NCI-H1436 (cell line): Measurements from ENCODE around the gene SNTN.
"Not testable (repeated sequence)": the region's sequence is repeated elsewhere in the genome, so short reads cannot be mapped to it uniquely, and the experiment has no call there.

Experiments
- DNase-seq: peaks from one replicate; lab custom pipeline; 2025; lab: John Stamatoyannopoulos, UW

Gene SNTN

GRCh38 chr3:63652066-63652725 is at the start of gene SNTN:
SNTN (plus strand) TSS chr3:63652675; CDS start chr3:63652688, 13 bp downstream.
- DNase-seq: no peak

- DNase-seq: no peak
These were observed 44.8 kb upstream of the SNTN start for GRCh38 chr3:63607716-63608115.

GRCh38 chr3:63609408-63609807 is 43.1 kb upstream of the SNTN start:
- DNase-seq: no peak

- DNase-seq: no peak
These were observed 42.6 kb upstream of the SNTN start for GRCh38 chr3:63609834-63610233.

DNA sequence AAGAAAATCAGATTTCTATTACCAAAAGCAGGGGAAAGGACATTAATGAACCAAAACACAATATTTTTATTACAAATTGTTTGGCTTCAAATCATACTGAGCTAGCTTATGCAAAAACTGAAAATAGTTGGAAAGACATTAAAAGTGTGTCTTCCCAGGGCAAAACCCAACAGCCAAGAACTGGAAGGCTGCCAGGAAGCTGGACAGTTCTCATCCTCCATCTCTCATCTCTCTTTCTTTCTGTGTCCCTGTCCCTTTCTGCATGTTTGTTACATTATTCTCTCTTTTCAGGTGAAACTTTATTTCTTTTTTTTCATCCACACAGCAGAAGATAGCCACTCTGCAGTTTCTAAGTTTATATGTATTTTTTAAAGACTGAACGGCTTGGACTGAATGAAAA is 41.1 kb upstream of the SNTN start:
- no peak for DNase-seq

- DNase-seq: no peak
These were observed 38.9 kb upstream of the SNTN start for GRCh38 chr3:63613561-63613960.

DNA sequence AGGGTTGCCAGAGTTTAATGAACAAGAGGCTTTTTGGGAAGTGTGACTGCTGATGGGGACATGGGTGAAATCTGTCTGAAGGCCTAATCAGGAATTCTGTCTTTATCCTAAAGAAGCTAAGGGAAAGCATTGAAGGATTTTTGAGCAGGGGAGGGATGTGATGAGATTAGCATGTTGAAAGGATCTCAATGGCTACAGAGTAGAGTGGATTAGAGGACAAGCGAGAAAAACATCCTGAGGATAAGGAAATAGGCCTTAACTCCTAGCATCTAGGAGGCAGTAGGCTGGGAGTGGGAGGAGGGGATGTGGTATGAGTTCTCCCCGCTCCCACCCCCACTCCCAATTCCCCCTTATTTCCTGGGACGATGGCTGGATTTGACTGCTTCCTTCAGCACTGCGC is 35.1 kb upstream of the SNTN start:
- DNase-seq: no peak

DNA sequence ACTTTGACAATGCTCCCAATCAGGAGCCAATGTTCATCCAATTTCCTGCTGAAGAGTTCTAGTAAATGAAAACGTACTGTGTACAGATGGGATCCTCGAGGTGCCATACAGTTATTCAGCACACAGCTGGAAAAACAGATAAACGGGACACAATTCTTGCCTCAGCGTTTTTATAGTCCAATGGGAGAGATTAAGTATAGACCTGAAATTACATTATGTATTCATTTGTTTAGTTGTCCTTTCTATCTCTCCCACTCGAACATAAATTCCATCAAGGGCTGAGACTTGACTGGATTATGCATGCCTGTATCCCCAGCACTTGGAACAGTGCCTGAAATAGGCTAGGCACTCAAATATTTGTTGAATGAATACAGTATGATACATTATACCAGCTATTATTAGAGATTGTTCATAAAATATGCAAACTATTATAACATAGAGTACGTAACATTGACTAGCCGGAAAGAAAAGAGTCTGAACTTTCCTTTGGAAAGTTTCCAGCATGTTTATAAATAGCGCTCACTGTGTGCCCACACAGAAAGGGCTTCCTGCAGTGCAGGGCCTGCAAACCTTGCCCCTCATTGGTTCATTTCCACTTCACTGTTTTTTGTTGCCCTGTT is 27.4 kb upstream of the SNTN start:
- DNase-seq: no peak

GRCh38 chr3:63631670-63632069 is 20.8 kb upstream of the SNTN start:
- DNase-seq: no peak

- DNase-seq: no peak
These were observed 17.3 kb upstream of the SNTN start for GRCh38 chr3:63635186-63635585.

DNA sequence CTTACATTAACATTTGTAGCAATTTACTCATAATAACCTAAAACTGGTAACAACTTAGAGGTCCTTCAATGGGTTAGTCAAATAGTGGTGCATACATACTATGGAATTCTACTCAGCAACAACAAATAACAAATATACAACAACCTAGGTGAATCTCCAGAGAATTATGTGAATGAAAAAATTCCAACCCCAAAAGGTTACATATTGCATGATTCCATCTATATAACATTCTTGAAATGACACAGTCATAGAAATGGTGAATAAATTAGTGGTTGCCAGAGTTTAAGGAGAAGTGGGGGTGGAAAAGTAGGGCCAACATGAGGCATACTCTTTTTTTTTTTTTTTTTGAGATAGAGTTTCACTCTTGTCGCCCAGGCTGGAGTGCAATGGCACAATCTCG is 12.7 kb upstream of the SNTN start:
- no peak for DNase-seq

DNA sequence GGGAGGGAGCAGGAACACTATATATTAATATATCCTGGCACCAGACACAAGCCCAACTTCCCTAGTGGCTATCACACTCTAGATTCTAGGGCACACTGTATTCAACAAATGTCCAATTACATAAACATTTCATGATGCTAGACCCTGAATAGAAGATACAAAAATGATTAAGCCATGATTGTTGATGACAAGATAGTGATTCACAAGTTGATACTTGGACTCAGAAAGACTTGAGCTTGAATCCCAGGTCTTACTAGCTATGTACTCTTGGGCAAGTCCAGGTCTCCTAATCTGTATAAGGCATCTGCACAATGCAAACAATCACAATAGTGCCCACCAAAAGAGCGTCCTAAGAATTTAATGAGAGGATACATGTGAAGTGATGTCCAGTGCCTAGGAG is 10.0 kb upstream of the SNTN start:
- DNase-seq: no peak

DNA sequence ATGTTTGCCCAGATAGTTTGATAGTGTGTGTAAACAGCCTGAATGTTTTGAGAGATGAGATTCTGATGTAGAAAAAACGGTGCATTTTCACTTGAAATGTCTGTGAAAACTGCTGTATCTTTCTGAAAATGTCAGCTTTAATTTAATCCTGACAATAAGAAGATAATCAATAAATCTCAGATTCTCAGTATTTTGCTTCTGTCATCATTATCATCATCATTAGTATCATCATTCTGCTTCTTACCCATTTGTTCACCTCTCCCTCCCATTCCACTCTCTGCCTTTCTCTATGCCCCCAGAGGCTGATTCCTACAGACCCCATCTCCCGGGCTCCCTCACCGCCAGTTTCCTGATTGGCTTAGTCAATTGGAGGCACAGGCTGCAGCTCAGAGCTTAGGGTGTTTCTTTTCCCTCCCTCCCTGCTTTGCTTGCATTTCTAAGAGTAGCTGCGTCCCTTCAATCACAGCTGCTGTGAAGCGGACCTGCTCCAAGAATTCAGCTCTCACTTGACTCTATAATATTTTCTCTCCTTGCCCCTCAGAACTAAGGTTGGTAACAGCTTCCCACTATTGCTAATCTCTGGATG is 8.2 kb upstream of the SNTN start:
- no peak for DNase-seq

DNA sequence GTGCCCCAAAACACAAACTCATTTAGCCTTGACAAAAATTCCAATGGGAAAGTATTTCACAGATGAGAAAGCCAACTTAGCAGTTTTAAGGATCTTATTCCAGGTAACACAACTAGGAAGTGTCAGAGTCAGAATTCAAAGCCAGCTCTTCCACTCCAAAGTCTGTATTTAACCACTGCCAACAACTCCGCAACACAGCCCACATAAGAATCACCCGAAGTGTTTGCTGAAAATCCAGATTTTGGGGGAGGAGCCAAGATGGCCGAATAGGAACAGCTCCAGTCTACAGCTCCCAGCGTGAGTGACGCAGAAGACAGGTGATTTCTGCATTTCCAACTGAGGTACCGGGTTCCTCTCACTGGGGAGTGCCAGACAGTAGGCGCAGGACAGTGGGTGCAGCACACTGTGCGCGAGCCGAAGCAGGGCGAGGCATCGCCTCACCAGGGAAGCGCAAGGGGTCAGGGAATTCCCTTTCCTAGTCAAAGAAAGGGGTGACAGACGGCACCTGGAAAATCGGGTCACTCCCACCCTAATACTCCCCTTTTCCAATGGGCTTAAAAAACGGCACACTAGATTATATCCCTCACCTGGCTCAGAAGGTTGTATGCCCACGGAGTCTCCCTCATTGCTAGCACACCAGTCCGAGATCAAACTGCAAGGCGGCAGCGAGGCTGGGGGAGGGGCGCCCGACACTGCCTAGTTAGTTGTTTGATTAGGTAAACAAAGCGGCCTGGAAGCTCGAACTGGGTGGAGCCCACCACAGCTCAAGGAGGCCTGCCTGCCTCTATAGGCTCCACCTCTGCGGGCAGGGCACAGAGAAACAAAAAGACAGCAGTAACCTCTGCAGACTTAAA is 7.3 kb upstream of the SNTN start:
- not testable (repeated sequence) for DNase-seq

DNA sequence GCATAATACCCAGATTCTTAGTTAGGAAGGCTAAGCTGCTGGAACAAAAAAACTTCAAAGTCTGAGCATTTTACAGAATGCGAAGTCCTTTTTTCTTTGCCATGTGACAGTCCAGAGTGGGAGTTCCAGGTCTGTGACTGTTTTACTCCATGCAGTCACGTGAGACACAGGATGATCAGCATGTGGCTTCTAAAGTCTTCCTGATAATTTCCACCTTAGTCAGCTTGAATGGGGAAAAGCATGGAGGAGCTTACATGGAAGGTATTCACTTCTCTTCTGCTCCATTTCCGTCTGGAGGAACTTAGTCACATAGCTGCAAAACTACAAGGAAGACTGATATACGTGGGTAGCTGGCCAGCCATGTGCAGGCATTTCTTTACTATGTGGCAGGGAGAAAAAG is 1.7 kb downstream of the SNTN start:
- no peak for DNase-seq

GRCh38 chr3:63654931-63655330 is 2.5 kb downstream of the SNTN start:
- DNase-seq: no peak

GRCh38 chr3:63655519-63655918 is 3.0 kb downstream of the SNTN start:
- no peak for DNase-seq

- no peak for DNase-seq
These were observed 4.3 kb downstream of the SNTN start for GRCh38 chr3:63656786-63657185.

DNA sequence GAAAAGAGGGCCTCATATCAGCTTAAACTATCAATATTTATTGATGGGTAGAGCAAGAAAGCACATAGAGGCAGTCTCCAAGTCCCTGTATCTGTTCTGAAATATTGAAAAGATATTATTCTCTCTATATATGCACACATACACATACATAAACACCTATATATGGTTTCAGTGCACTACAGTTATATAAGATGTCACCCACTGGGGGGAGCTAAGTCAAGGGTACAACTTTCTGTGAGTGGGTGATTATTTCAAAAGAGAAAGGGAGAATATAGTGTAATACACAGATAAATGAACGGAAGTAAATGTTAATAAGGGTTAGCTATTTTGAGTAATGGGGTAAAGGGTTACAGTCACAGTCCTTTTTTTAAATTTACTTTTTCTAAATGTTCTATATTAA is 8.8 kb downstream of the SNTN start:
- DNase-seq: no peak

DNA sequence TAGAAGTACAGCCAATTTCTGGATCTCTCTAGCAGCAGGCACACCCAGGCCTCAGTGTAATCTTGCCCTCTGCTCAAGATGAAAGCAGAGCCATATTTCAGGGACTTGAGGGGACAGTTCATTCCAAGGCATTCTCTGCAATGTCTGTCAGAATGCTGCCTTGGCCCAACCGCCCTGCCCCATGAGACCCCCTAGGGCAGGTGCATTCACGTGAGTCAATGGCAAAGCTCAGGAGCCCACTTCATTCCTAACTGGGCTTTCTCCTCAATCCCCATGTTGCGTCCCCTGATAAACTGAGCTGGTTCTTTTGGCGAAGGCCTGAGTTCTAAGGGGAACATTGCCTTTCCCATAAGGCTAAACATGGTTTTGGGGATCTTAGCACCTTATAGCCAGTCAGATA is 9.5 kb downstream of the SNTN start:
- DNase-seq: no peak

DNA sequence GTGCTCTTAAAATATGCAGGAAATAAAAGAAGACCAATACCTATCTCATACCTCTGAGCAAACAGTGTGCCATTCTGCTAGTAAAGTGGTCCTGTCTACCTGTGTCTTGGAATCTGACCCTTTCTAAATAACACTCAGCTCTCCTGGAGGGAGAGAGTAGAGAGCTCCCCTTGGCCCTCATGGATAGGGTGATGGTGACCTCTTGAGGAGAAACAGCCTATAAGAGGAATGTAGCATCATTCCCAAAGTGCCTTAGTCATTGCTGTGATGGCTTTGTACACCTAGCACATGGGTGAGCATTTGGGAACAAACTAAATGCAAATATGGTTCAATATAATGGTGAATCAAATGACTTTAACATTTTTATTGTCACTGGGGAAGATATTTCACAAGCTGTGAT is 10.0 kb downstream of the SNTN start:
- no peak for DNase-seq

DNA sequence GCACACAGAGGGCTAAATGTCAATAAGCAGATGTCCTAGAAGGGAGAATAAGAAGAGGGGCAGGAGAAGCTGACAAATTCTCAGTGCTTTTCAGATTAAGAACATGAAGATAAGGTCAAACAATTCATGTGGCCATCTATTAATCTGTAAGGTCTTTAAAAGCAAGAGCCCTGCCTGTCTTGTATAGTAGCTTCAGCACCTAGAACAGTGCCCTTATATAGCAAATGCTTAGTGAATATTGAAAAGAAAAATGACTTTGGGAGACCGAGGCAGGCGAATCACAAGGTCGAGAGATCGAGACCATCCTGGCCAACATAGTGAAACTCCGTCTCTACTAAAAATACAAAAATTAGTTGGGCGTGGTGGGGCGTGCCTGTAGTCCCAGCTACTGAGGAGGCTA is 18.1 kb downstream of the SNTN start:
- no peak for DNase-seq

DNA sequence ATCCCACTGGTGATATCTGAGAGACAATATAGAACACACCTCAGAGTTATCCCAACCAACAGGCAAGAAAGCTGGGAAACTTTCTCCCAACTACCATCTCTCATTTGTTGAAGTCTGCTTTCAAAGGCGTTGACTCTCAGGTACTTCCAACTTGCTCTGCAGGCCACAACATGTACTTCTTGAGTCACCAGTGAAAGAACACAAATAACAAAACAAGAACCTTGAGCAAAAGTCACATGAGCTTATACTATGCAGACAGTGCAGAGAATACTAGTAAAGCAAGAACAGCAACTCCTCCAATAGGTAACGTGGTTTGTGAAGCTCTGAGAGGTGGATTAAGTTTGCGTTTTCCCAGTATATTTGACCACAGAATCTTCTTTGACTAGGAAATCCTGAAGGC is 20.6 kb downstream of the SNTN start:
- DNase-seq: no peak
